WI38 (cell line): ENCODE data around the gene MPHOSPH8.

Experiments used
- H3K4me3 ChIP-seq: 2 replicates; pipeline ENCODE4 v1.5.1; 2011; ENCODE audit warnings: low read depth, mild to moderate bottlenecking, control low read depth, low read length
- TF ChIP-seq, protein P1 (sequence below): IDR thresholded peaks from 2 replicates; pipeline ENCODE4 v1.5.1; 2012; ENCODE audit warnings: low read depth, mild to moderate bottlenecking, control low read depth, low read length

Gene MPHOSPH8

GRCh38 chr13:19713186-19713965, 79.9 kb downstream of the MPHOSPH8 start:
- TF ChIP-seq, protein P1, sequence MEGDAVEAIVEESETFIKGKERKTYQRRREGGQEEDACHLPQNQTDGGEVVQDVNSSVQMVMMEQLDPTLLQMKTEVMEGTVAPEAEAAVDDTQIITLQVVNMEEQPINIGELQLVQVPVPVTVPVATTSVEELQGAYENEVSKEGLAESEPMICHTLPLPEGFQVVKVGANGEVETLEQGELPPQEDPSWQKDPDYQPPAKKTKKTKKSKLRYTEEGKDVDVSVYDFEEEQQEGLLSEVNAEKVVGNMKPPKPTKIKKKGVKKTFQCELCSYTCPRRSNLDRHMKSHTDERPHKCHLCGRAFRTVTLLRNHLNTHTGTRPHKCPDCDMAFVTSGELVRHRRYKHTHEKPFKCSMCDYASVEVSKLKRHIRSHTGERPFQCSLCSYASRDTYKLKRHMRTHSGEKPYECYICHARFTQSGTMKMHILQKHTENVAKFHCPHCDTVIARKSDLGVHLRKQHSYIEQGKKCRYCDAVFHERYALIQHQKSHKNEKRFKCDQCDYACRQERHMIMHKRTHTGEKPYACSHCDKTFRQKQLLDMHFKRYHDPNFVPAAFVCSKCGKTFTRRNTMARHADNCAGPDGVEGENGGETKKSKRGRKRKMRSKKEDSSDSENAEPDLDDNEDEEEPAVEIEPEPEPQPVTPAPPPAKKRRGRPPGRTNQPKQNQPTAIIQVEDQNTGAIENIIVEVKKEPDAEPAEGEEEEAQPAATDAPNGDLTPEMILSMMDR = no peak
- H3K4me3 ChIP-seq = no peak overlapping the region

- TF ChIP-seq, protein P1 = no peak
- no peak overlapping the region for H3K4me3 ChIP-seq
Observed at GRCh38 chr13:19720039-19720438, 86.6 kb downstream of the MPHOSPH8 start.
